ENCODE data around the gene KIAA1958. TPM values are rescaled to one million over a fixed set of nuclear protein-coding genes. Genes with fewer than 3 reads are reported as not detected.

The KIAA1958 gene
- total and polyA plus RNA-seq, 9 donors, result 5.7 to 40.3 (median 24.1) TPM

- TF ChIP-seq POLR2A (IDR thresholded peaks at IDR 0.05) (no peak), EP300 (IDR thresholded peaks at IDR 0.05) (no peak), CTCF (IDR thresholded peaks at IDR 0.05) (no peak)
- H3K27me3 ChIP-seq, result no peaks in the 10 kb centered on the region
- WGBS, 3 donors, result 26 to 38% (median 27%) methylated on average over 3 of the region's 3 CpGs
These were observed 169.0 kb downstream of the KIAA1958 start for GRCh38 chr9:112655668-112656067.

GRCh38 chr9:112659906-112660305 lies 173.3 kb downstream of the KIAA1958 start:
- no peaks in the 10 kb centered on the region for H3K27me3 ChIP-seq
- TF ChIP-seq CTCF (IDR thresholded peaks at IDR 0.05) (no peak), EP300 (IDR thresholded peaks at IDR 0.05) (no peak)
- no peaks in the 10 kb centered on the region for H3K9me3 ChIP-seq
- H3K36me3 ChIP-seq, result no peaks in the 10 kb centered on the region
- WGBS, 3 donors, result 95 to 96% (median 95%) methylated on average over 12 of the region's 12 CpGs
- intact Hi-C loops (cut with DNase I), result no loop called here
- H3K27ac ChIP-seq, result no peak overlapping the region
- no peak overlapping the region for H3K4me3 ChIP-seq
- no peak for DNase-seq
- H3K4me1 ChIP-seq (ENCODE audit: insufficient read depth), result peaks cover 3% of the 10 kb centered on the region

More at GRCh38 chr9:112655668-112656067, 169.0 kb downstream of the KIAA1958 start:
- no peak for DNase-seq
- Histone ChIP-seq H3K4me1 (ENCODE audit: insufficient read depth) (peaks cover 10% of the 10 kb centered on the region), H3K27ac (no peak overlapping the region), H3K4me3 (no peak overlapping the region), H3K36me3 (no peaks in the 10 kb centered on the region), H3K9me3 (no peaks in the 10 kb centered on the region)
- intact Hi-C loops (cut with DNase I), result no loop called here

- no peak for DNase-seq
- H3K4me1 ChIP-seq (ENCODE audit: insufficient read depth), result no peaks in the 10 kb centered on the region
- no peak overlapping the region for H3K27ac ChIP-seq
- H3K27me3 ChIP-seq, result no peaks in the 10 kb centered on the region
- no peak for TF ChIP-seq POLR2A (IDR thresholded peaks at IDR 0.05)
- no peak for TF ChIP-seq CTCF (IDR thresholded peaks at IDR 0.05)
- no peak for TF ChIP-seq EP300 (IDR thresholded peaks at IDR 0.05)
- no peaks in the 10 kb centered on the region for H3K36me3 ChIP-seq
- H3K4me3 ChIP-seq, result no peak overlapping the region
- intact Hi-C loops (cut with DNase I), result no loop called here
- no peaks in the 10 kb centered on the region for H3K9me3 ChIP-seq
- 91 to 94% (median 93%) methylated on average over 5 of the region's 5 CpGs for WGBS, 3 donors
These were observed 177.1 kb downstream of the KIAA1958 start for GRCh38 chr9:112663681-112664080.

- Histone ChIP-seq H3K4me1 (ENCODE audit: insufficient read depth) (peaks cover 2% of the 10 kb centered on the region), H3K27ac (no peak overlapping the region), H3K36me3 (no peaks in the 10 kb centered on the region), H3K4me3 (no peak overlapping the region), H3K27me3 (no peaks in the 10 kb centered on the region), H3K9me3 (no peaks in the 10 kb centered on the region)
- no peak for DNase-seq
- intact Hi-C loops (cut with DNase I), result no loop called here
- no peak for TF ChIP-seq POLR2A (IDR thresholded peaks at IDR 0.05)
- TF ChIP-seq EP300 (IDR thresholded peaks at IDR 0.05), result no peak
- no peak for TF ChIP-seq CTCF (IDR thresholded peaks at IDR 0.05)
- WGBS, 3 donors, result 39 to 64% (median 48%) methylated on average over 3 of the region's 3 CpGs
These were observed 177.9 kb downstream of the KIAA1958 start for GRCh38 chr9:112664531-112664930.
